SKM-1 treated with dmso at 0.1 percent for 144 hours (cell line): Measurements from ENCODE around the gene MAD1L1.

Source experiments
- DNase-seq: peaks from one replicate; lab custom pipeline; 2025; ENCODE audit not compliant: unreplicated experiment; lab: John Stamatoyannopoulos, UW

The MAD1L1 gene

GRCh38 chr7:2120251-2120660 lies 112.5 kb downstream of the MAD1L1 start:
- no peak for DNase-seq

- DNase-seq = no peak
Measured at GRCh38 chr7:2118630-2119190, 114.0 kb downstream of the MAD1L1 start.

GRCh38 chr7:2118056-2118455 lies 114.7 kb downstream of the MAD1L1 start:
- DNase-seq = no peak

- no peak for DNase-seq
Measured at GRCh38 chr7:2117646-2118045, 115.1 kb downstream of the MAD1L1 start.

GRCh38 chr7:2116989-2117591 lies 115.7 kb downstream of the MAD1L1 start:
- no peak for DNase-seq

GRCh38 chr7:2116448-2116810 lies 116.3 kb downstream of the MAD1L1 start:
- no peak for DNase-seq

GRCh38 chr7:2115760-2116447 lies 116.8 kb downstream of the MAD1L1 start:
- no peak for DNase-seq

GRCh38 chr7:2114926-2115759 lies 117.6 kb downstream of the MAD1L1 start:
- DNase-seq = no peak

- no peak for DNase-seq
Measured at GRCh38 chr7:2114052-2114451, 118.7 kb downstream of the MAD1L1 start.

GRCh38 chr7:2112261-2113198 lies 120.2 kb downstream of the MAD1L1 start:
- DNase-seq = no peak

- no peak for DNase-seq
Measured at GRCh38 chr7:2111568-2111967, 121.2 kb downstream of the MAD1L1 start.

GRCh38 chr7:2110610-2111396 lies 121.9 kb downstream of the MAD1L1 start:
- DNase-seq = no peak

GRCh38 chr7:2109936-2110609 lies 122.7 kb downstream of the MAD1L1 start:
- DNase-seq = no peak

- DNase-seq = no peak
Measured at GRCh38 chr7:2109251-2109872, 123.4 kb downstream of the MAD1L1 start.

- DNase-seq = no peak
Measured at GRCh38 chr7:2108501-2109250, 124.1 kb downstream of the MAD1L1 start.

- DNase-seq = no peak
Measured at GRCh38 chr7:2108071-2108455, 124.7 kb downstream of the MAD1L1 start.

- DNase-seq = no peak
Measured at GRCh38 chr7:2107386-2108070, 125.2 kb downstream of the MAD1L1 start.

GRCh38 chr7:2106924-2107323 lies 125.8 kb downstream of the MAD1L1 start:
- no peak for DNase-seq
